Measurements from ENCODE around the gene CNTN4. TPM values are rescaled to one million over a fixed set of nuclear protein-coding genes. Genes with fewer than 3 reads are reported as not detected.
"Not testable (repeated sequence)": the region's sequence is repeated elsewhere in the genome, so short reads cannot be mapped to it uniquely, and the experiment has no call there.

Gene CNTN4
- total RNA-seq, 1 donor from 2014 or later = not detected

- intact Hi-C loops (cut with micrococcal nuclease) = no loop called here
These were observed 676.0 kb downstream of the CNTN4 start for GRCh38 chr3:2774481-2775249.

GRCh38 chr3:2783261-2783660 lies 684.6 kb downstream of the CNTN4 start:
- intact Hi-C loops (cut with micrococcal nuclease) = no loop called here

DNA sequence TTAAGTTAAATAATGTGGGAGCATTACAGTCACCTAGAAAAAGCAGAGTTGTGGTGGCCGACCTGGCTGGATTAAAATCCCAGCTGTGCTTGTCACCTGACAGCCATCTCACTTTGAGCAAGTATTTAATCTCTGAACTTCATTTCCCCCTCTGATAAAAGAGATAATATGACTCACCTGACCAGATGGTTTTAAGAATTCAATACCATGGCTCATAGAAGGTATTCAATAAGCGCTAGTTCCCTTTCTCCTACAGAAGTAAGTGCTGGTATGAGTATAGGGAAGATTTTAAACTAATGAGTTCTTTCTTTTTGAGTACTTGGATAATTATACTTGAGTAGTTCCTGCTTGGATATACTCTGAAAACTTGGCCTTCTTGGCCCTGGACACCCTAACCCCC lies 686.0 kb downstream of the CNTN4 start:
- intact Hi-C loops (cut with micrococcal nuclease) = no loop called here

- intact Hi-C loops (cut with micrococcal nuclease) = no loop called here
These were observed 691.7 kb downstream of the CNTN4 start for GRCh38 chr3:2790266-2790815.

- intact Hi-C loops (cut with micrococcal nuclease) = no loop called here
These were observed 693.8 kb downstream of the CNTN4 start for GRCh38 chr3:2792432-2792831.

DNA sequence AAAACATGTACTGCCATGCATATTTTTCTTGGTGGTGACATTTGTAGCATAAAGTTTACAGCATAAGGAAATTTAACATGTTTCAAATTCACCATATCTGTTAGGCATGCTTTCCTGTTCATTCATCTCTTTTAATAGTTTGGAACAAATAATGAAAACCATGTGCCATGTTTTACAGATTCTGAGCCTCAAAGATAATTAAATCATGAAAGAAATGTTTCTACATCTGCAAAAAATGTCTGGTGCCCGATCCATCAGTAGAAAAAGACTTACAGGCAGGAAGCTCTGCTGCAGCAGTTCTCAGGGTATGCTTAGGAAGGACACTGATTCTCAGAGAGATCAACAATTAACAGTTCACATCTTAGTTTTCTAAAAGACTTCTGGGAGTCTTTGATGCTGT lies 695.3 kb downstream of the CNTN4 start:
- intact Hi-C loops (cut with micrococcal nuclease) = no loop called here

DNA sequence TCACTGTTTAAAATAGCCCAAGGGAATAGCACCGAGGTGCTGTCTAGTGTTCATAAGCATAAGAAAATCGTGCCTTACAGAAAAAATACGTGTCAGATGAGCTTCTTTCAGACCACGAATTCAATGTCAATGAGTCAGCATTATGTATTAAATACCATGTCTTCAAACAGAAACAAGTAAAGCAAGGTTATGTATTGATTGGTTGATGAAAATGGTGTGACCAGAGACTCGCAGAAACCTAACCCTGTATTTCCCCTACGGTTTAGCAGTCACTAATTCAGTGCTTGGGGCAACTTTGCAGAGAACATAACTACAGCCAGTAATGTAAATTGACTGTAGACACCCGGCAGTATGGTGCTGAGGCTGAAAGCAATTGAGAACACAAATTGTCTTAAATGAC lies 703.8 kb downstream of the CNTN4 start:
- intact Hi-C loops (cut with micrococcal nuclease) = no loop called here

DNA sequence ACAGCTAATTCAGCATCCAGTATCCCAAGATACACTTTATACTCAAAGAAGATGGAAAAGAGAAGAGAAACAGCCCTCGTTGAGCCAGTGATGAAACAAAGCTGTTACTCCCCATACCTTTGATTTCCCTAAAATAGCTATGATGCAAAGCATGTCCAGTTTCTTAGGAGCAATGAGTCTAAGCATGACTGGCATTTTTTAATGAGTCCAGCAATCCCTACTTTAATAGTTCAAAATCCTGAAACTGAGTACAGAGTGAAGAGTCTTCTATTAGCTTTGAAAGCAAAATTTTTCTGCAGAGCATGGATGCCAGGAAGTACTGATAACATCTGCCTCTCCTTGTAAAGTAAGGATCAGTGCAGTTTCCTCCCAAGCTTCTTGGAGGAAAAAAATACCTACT lies 708.8 kb downstream of the CNTN4 start:
- intact Hi-C loops (cut with micrococcal nuclease) = no loop called here

- intact Hi-C loops (cut with micrococcal nuclease) = no loop called here
These were observed 712.1 kb downstream of the CNTN4 start for GRCh38 chr3:2810723-2811122.

DNA sequence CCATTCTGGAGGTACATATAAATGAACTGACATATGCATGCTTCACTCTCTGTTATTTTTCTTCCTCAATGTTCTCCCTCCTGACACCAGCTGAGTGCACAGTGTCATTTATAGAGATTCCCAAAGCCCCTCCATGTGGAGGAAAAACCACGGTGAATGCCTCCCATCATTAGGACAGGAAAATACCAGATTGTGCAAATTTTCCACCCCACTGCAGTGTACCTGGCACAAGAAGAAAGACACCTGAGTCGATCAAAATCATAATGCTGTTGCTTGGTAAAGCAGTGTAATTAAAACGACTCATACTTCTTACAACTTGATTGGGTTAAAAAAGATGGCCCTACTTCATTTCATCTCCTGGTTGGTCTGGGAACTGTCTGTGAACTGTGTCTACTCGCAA lies 720.9 kb downstream of the CNTN4 start:
- intact Hi-C loops (cut with micrococcal nuclease) = no loop called here

- intact Hi-C loops (cut with micrococcal nuclease) = not testable (repeated sequence)
These were observed 722.3 kb downstream of the CNTN4 start for GRCh38 chr3:2820982-2821381.

GRCh38 chr3:2822611-2823010 lies 723.9 kb downstream of the CNTN4 start:
- intact Hi-C loops (cut with micrococcal nuclease) = no loop called here

DNA sequence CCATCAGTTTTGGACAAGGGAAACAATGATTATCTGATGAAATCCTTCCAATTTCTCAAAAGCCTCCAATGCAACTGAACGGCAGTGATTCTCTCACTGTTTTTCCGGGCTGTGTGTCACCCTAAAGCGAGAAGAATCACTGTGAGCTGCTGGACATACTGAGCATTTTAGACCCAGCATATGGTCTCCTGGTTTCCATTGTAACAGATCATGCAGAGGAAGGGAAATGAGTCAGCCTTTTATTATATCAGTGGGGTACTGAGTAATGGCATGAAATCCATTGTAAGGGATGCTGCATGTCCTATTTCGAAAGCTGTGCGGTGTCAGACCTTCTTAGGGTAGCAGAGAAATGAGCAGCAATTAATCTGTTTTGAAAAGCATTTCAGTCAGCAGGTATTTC lies 724.4 kb downstream of the CNTN4 start:
- intact Hi-C loops (cut with micrococcal nuclease) = no loop called here

DNA sequence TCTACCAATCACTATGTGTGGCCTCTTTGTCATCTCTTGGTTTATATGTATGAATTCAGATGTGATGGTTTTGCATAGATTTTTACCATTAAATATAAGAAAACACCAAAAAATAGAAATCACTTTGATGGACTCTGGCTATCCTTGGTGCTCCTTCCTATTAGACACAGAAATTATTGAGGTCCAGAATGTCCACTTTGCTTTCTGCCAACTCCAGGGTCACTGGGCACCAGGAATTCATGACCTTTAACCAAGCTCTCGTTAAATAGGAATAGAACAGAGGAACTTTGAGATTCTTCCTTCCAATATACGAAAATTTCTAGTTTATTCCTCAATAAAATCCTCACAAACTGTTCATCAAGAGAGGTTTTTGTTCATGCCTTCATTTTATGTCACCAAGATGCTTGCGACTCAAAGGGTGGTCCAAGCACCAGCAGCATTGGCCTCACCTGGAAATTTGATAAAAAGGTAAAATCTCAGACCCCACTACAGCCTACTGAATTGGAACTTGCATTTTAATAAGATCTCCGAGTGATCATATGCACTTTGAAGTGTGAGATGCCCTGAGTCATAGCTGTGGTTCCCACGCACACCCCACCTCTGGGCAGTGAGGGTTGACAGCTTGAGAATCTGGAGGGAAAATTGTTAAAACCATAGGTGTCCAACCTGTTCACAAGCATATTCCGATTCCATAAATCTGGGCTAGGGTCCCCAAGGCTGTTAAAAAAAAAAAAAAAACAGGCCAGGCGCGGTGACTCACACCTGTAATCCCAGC lies 725.0 kb downstream of the CNTN4 start:
- intact Hi-C loops (cut with micrococcal nuclease) = no loop called here

GRCh38 chr3:2826036-2826435 lies 727.4 kb downstream of the CNTN4 start:
- intact Hi-C loops (cut with micrococcal nuclease) = no loop called here

DNA sequence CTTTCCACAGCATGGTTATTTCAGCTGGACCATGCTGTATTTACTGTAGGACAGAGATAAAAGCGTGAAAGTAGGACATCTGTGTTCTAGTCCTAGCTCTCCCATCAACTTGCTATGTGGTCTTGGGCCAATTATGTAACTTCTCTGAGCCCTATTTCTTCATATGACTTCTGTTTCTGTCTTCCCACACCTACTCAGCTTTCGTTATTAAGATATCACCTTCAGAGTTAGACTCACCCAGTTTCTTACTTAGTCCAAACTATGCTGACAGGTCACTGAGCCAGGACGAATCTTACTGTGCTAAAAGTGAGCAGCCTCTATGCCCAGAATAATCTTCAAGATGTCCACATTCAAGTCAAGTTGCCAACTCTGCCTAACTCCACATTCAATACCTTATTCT lies 727.8 kb downstream of the CNTN4 start:
- intact Hi-C loops (cut with micrococcal nuclease) = no loop called here

DNA sequence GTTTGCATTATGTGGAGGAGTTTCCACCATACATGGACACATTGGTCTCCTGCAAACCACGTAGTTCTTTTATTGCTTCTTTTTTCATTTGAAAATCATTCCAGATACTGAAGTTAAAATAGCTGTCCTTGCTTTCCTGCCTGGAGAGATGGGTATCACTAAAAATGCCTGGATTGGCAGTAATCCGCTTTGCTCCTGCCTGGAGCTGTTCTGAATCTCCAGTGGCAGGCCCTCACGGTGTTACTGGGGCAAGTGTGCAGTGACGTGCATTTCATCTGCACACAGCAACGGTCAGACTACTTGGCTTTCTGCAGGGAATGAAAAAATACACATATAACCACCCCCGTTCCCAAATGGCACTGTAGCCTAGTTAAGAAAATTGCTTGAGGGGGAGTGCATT lies 738.6 kb downstream of the CNTN4 start:
- intact Hi-C loops (cut with micrococcal nuclease) = no loop called here

DNA sequence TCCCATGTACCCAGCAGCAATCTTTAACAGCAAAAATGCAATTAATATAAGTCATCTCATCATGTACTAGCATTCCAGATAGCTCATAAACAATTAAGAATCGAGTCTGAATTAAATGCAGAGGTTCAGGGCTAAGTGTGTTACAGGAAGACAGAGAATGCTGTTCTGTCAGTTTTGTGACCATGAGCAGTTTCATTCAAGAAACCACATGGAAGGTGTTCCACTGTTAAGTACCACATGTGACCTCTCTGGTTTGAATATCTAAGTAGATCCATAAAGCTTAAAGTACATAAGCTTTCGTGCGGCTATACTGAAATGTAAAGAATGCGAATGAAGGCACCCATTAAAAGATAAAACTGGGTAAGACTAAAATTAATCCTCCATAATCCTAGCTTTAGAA lies 739.2 kb downstream of the CNTN4 start:
- intact Hi-C loops (cut with micrococcal nuclease) = no loop called here

DNA sequence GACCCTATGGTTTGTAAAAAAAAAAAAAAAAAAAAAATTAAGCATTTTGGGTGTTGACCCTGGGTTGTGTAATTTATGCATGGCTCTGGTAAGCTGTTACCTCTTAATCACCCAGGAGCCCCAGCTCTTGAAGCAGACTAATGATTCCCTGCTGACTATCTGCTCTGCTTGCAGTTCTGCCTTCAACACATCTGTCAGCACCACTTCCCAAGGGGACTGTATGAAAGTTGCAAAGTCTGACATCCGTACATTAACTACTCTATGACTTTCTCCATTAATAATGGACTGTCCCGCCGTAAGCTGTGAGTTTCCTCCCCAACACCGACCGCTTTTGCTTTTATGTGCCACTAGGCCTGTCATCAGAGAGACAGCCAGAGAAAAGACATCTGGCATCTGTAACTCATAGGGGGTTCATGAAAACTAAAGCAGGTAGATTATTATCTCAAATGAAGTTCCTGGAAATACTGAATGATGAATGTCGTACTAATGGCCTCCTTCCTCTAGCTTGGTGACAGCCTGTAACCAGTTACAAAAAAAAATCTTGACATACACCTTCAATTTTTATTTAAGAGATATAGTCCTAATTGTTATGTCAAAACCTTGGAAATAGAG lies 740.0 kb downstream of the CNTN4 start:
- intact Hi-C loops (cut with micrococcal nuclease) = no loop called here

DNA sequence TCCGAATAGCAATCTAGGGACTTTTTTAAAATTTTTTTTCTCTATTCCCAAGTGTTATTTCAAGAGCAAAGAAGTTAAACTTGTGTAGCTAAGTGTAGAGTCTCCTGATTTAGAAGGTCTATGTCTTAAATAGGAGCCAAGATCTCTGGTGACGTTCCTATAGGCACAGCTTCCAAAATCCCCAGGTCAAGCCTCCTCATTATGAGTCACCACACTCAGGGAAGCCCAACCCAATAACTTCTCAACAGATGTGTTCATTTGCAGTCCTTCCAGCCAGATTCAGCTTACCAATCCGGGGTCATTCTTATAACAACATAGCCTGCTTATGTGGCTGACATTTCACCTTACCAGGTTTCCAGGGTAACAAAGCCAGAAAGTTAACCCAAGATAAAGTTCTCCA lies 741.2 kb downstream of the CNTN4 start:
- intact Hi-C loops (cut with micrococcal nuclease) = no loop called here

DNA sequence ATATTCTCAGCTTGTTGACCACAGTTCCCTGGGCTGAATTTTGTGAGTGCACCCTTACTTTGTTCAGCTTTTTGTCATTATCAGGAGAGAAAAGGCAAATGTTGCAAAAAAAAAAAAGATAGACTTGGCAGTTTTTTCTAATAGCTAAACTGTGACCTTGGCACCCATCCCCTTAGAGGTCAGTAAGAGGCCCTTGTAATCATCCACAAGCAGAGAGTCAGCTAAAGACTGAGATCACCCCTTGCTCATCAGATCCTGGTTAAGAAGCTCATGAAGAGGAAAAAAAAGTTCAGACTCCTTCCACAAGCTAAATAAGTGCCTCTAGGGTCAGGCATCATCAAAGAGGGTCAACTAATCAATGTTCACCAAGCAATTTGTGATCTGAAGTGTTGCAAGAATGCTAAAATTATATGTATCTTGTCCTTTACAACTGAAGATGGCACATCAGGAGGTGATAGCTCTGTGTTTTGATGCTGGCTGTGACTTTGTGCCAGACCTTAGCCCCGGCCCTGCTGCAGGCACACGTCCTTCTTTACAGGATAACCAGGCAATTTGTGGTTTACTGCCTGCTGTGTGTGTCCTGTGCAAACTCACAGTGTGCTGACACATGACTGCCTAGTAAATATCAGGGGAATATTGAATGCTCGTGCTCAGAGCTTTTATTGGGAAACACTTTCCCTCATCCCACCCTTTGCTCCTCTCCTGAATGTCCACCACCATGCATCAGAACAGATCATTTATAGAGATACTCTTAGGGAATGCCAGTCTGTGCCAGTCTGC lies 748.6 kb downstream of the CNTN4 start:
- intact Hi-C loops (cut with micrococcal nuclease) = no loop called here

Measured in T-helper 1 cell treated with Interleukin-12 subunit alpha and Interleukin-12 subunit beta and Interleukin-4 antibody, amounts not matched to agents 30 ng/mL and 1 ng/mL, for 36 hours (primary cell).